ENCODE measurements around the gene ARHGAP29.

The ARHGAP29 gene

DNA sequence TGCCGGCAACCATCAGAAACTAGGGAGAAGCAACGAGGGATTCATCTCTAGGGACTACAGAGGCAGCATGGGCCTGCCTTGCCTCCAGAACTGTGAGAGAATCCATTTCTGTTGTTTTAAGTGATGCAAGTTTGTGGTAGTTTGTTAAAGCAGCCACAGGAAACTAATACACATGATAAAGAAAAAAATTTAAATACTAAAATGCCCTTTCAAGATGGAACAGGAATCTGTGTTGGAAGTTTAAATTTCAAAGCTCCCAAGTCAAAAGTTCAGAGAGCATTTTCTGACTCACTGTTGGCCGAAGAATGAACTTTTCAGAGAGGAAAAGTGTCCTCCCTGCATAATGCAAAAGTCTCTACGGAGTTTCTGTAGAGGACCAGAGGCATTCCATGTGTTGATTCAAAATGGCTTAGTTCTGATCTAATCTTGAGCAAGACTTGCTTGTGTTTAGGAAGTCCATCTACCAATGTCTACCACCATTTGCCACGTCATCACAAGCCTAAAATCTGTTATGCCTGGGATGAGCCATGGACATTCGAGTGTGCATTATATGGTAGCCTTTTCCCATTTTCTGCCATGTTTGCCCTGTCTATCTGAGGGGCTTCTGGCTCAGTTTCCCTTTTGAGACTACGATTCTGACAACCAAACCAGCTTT lies 22.4 kb upstream of the ARHGAP29 start:
- no peak for DNase-seq (ENCODE audit: low read depth)

DNA sequence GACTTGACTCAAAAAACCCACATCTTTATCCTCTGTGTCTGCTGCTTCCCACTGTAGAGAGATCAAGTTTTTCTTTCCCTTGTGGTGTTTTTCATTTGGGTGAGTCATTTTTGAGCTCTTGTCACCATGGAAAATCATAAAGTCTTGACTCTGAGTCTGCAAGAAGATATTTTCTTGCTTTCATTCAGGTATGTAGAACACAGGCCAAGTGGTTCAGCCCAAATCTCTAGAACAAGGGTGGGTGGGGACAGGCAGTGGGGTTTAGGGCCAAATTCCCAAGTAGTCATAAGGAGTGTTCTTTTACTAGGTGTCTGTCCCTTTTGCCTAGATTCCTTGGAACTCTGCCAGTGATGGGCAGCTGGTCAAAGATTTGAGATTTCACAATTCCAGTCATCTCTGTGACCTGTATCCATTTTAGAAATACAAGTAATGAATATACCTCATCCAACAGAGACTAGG lies 21.5 kb upstream of the ARHGAP29 start:
- no peak for DNase-seq (ENCODE audit: low read depth)

DNA sequence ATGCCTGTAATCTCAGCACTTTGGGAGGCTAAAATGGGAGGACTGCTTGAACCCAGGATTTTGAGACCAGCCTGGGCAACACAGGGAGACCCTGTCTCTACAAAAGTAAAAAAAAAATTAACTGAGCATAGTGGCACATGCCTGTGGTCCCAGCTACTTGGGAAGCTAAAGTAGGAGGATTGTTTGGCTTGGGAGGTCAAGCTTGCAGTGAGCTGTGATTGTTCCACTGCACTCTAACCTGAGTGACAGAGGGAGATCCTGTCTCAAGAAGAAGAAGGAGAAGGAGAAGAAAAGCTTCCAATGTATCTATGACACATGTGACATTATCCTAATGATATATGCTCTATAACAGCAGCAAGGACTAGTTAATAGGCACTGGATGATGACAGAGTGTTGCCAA lies 20.1 kb upstream of the ARHGAP29 start:
- no peak for DNase-seq (ENCODE audit: low read depth)

DNA sequence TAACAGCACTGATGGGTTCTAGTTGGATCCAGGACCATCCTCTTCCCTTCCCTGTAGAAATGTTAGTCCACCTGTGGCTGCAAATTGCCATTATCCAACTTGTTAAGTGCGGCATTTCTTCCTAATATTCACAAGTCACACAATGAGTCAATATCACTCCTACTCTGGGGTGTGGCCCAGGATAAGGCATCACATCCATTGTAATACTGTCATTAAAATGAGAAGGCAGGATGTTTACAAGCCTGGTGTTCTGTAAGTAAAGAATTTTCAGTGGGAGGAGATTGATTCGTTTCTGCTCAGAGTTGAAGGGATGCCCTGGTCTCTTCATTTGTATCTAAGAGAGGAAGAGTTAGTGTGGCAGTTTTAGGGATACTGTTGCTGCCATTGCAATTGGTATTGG lies 18.1 kb upstream of the ARHGAP29 start:
- no peak for DNase-seq (ENCODE audit: low read depth)

DNA sequence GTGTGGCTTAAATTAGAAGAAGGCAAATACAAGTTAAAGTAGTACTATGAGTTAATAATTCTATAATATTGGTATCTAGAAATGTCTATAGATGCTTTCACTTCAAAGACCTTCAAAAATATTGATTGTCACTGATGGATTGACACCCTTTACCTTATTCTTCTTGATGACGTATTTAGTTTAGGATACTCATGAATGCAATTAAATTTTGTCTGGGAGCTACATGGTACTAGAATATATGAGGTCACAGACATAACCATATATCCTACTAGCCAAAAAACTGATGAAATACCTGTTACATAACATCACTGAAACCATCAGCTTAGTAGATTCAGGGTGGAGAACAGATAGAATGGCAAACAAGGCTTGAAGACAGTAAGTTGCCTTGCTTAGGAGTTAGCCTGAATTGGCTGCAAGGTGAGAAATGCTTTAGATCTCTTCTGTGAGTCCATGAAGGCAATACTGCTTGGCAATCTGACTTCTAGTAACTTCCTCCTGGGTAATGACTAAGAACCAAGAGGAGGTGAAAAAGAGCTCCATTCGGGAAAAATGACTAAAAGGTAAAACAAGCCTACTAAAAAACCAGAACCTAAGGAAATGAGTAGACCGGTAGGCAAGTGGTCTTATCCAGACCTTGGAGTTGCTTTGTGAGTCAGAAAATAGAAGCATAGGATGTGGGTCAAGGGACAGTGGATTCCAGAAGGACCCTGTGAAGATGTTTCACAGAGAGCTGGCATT lies 16.9 kb upstream of the ARHGAP29 start:
- no peak for DNase-seq (ENCODE audit: low read depth)

DNA sequence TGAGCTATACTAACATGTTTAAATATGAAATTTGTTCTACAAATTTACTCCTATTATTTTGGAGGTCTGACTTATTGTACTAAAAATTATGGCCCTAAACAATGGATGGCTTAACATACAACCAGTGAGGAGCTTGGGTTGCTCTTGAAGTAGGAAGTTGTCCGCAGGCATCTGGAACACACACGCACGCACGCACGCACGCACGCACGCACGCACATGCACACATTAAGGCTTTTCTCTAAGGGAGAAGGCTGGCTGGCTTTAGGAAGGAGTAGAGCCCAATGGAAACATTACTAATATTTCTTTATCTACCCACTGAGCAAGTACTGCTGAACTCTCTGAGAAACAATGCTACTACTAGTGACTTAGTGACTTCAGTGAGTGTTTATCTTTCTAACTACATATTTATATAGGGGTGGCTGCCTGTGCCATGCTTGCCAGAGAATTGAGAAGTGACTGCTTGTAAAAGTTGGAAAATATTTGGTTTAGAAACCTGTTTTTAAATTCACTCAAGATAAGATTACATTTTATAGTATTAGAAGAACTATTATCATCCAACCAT lies 16.2 kb upstream of the ARHGAP29 start:
- DNase-seq (ENCODE audit: low read depth): no peak

DNA sequence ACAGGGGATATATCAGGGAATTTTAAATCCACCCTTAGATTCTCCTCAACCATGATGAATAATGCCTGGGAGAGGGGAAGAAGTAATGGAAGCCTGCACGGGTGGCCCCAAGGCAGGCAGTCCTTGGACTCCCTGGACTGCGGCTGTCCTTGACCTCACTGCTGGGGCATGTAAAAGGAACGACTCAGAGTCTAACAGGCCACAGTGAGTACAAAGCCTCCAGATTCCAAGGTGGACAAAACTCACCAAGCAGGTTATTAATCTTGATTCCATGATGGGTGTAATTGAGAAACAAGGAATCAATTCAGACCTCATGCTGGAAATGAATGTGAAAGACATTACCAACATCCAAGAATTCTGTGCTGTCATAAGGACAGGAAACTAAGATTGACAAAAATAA lies 13.0 kb upstream of the ARHGAP29 start:
- DNase-seq (ENCODE audit: low read depth): no peak

DNA sequence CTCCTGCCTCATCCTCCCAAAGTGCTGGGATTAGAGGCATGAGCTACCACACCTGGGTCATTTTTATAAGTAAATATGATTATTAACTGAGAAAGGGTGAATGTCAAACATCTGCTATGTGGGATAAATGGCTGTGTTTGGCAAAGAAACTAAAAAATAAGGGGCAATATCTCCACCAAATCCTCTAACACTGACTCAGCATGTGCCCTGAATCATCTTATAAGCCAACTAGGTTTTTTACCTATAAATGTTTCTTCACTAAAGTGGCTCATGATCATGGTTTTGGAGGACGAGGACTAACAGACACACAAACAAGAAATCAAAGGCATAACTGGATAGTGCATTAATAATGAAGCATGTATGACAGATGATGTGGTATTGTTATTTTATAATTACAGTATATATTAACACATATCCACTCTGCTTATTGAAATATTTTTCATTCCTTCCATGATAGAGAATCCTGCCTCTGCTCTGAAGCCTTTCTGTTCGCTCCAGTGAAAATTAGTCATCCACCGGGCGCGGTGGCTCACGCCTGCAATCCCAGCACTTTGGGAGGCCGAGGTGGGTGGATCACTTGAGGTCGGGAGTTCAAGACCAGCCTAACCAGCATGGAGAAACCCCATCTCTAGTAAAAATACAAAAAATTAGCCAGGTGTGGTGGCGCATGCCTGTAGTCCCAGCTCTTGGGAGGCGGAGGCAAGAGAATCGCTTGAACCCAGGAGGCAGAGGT lies 11.7 kb upstream of the ARHGAP29 start:
- no peak for DNase-seq (ENCODE audit: low read depth)

DNA sequence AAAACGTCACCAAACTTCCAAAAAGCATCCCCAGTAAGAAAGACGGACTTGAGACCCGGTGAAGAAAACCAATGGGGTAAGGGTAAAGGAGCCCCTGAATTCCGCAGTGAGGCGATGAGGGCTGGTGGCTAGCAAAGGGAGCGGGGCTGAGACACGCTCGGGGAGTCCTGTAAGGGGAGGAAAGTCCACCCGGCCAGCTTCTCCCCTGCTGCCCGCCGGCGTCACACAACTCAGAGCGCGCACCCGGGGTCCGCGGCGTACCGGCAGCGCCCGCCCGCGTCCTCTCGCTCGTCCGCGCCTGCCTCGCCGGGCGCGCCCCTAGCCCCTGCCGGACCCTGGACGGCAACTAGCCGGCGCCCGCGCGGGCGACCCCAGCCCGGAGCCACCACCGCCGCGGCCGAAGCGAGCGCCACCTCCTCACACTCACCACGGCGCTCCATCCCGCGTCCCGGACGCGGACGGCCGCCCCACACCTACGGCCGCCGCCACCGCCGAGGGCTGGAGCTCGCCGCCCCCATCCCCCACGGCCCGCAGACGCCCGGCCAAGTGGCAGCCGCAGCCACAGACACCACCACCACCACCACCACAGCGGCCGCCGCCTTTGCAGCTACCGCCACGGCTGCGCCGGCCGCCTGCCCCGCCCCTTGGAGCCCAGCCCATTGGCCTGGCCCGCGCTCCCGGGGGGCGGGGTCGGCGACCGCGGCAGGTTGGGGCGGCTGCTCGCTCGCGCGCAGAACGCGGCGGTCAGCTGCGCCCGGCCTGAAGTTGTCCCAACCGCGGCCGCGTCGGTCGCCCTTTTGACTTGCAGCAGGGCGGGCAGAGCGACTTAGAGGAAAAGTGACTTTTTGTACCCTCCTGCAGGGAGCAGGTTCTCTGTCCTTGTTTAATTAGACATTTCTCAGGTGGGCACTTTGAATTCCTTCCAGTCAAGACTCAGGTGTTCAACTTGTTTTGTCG lies 10.0 kb upstream of the ARHGAP29 start:
- no peak for DNase-seq (ENCODE audit: low read depth)

DNA sequence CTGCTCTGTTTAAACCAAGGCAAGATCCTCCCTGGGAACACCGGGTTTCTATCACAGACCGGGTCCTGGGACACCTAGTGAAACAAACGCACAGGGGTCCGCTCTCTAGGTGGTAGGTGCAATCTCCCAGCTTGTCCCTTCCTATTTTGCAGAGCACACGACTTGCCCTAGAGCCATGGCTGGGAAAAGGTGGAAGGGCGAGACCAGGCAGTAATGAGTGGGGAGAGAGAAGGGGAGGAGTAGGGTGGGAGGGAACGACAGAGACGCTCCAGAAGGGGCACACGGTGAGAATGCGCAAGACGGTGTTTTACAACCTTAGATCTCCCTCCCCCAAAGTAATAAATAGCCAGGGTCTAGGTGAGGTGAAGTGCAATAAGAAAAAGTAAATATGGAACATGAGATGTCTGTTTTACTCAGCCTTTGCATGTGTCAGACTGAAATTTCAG lies 9.3 kb upstream of the ARHGAP29 start:
- no peak for DNase-seq (ENCODE audit: low read depth)

DNA sequence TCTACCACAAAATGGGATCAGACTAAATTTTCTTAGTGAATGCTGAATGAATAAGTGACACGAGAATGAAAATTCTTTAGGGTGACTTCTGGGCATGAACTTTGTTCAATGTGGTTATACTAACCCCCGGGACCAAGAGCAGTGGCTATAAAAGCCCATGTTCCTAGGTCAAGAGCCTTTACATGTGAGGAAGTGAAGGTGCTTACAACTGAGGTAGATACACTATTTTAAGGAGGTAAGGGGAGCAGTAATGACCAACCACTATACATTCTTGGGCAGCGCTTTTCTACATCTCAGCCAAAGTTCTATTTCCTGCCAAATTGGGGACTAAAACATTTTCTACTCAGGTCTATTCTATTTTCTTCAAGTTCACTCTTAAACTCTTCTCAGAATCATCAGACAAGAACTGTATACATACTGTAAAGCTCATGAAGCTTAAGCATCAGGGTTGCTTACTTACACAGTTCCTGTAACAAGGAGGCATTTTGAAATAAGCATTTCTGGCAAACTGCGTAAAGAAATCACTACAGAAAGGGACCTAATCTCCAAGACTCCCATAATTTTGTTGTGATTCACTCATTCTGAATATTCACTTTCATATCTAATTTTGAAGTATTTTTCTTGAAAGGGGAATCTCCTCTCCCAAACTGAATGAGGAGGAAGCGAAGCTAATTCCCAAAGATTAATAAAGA lies 8.5 kb upstream of the ARHGAP29 start:
- no peak for DNase-seq (ENCODE audit: low read depth)

DNA sequence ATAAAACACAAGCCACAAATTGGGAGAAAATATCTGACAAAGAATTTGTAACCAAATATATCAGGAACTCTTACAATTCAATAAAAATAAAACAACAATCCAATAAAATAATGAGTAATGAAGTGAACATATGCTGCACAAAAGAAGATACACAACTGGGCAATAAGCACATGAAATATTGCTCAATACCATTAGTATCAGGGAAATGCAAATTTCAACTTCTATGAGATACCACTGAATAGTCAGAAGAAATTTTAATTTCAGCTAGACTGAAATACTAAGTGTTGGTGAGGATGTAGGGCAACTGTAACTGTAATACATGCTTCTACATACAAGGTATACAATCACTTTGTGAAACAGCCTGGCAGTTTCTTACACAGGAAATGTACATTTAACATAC lies 7.4 kb upstream of the ARHGAP29 start:
- DNase-seq (ENCODE audit: low read depth): no peak

DNA sequence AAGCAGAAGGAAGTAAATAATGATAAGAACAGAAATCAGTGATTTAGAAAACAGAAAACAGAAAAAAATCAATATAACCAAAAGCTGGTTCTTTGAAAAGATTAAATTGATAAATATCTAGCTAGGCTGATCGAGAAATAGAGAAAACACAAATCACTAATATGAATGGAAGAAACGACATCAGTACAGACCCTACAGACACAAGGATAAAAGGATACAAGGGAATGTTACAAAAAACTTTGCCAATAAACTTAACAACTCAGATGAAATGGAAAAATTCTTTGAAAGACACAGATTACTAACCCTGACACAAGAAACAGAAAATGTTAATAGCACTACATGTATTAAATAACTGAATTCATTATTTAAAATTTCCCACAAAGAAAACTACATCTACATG lies 6.3 kb upstream of the ARHGAP29 start:
- DNase-seq (ENCODE audit: low read depth): no peak

DNA sequence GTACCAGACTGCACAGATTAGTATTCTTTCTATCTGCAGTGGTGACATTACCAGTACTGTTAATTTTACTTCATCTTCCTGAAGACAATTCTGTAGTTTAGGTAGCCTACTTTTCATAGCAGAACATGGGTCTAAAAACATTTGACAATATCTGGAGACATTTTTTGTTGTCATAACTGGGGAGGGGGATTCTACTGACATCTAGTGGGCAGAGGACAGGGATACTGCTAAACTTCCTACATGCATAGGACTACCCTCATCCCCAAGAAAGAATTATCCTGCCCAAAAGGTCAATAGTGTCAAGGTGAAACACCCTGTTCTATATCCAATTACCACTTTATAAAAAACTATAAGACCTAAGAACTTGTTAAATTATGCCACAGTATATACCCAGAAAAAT lies 3.4 kb upstream of the ARHGAP29 start:
- no peak for DNase-seq (ENCODE audit: low read depth)

DNA sequence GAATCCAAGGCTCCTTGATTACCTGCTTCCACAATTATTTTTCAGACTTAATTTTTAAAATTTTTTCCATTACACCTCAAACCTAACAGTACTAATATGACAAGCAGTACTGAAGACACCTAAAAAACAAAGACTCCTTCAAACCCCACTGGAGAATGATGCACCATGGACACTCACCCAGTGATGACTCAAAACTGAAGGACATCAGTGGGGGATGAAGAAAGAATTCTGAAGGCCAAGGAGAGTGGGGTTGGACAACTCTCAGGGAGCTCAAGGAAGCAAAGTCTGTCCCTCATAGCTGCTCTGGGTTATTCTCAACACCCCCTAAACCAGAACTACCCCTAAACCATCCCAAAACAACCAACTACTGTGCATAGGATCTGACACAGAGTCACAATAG lies 2.4 kb upstream of the ARHGAP29 start:
- DNase-seq (ENCODE audit: low read depth): no peak

DNA sequence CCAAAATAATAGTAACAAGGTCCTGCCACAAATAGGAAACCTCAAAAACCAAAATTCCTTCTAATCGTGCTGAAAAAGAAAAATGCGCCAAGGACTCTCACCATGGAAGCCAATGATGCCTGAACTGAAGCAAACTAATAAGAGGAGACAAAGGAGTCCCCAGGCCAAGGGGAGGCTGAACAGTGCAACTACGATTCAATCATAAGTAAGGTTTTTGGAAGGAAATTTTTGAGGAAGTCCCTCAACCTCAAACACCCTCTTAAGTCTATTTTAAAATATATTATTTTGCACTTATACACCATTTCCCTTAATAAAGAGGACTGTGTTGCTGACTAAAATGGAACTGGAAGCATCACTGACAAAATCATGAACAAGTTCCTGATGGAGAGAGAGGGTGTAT lies 1.7 kb upstream of the ARHGAP29 start:
- DNase-seq (ENCODE audit: low read depth): no peak

DNA sequence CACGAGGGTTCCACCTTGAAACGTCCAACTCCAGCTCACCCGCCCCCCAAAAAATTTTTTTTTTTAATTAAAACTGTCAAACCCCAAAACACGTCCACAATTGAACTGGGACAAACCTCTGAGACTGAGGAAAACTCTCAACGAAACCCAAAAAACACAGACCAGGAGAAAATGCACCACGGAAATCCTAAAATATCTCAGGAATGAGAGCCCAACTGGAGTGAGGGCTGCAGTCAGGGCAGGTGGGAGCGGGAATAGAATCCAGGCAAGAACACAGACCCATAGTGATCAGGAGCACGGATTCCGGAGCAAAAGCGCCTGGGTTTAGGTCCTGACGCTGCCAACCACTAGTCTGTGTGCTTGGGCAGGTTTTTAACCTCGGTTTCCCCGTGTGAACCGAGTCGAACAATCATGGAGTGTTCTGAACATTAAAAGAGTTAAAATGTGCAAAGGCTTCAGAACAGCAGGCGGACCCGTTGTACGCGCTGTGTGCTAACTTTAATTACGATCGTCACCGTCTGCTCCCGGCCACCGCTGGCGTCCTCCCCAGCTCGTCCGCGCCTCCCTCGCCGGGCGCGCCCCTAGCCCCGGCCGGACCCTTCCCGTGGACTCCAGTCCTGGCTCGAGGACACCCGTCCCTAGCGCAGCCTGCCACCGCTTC lies 624 bp downstream of the ARHGAP29 start:
- DNase-seq (ENCODE audit: low read depth): no peak

DNA sequence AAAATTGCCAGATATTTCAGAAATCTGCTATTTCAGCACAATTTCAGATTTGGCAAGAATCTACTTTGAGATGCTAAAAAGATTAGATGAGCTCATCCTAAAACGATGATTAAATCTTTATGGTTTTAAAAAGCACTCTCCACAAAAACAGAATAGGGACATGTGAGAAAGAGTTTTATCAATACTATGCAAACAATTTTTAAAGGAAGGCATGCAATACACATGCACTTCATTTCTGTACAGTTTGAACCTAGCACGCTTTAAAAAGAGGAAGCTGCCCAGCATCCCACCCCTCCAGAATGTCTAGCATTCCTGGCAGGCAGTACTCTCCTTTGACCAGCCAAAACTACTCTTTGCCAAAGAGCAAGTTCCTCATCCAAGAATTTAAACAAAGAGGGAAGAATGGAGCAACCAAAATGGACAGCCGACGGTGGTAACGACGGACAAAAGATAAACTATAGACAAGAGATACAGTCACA lies 1.3 kb downstream of the ARHGAP29 start:
- no peak for DNase-seq (ENCODE audit: low read depth)

DNA sequence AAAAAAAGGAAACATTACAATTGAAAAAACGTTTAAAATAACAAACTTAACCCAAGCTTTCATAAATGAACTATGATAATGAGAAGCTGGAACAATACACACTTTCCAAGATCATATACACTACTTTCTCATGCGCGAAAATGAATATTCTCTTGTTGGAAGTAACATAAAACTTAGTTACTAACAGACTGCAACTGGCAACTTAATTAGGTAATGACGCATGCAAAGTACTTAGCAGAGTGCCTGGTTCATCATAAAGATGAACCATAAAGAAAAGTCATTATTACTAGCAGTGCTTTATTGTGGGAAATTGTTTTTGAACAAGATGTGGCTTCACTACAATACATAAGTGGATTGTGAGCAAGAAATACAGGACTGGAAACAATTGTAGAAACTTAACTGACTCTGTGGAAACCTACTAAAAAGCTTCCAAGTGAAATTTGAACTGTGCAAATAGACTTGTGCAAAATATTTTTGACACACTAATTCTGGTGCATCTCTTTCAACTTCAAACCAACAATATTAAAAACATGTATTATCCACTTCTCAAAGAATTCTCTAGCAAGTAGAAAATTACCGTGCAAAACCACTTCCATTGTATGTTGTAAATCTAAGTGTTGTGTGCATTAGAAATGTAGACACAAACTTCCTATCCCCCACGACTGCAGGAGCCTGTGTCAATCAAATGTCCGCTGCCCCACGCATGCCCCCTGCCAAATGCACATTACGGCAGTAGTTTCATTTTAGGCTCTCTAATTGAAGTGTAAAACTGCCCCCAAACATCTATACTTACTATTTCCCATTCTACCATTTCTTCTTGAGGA lies 2.0 kb downstream of the ARHGAP29 start:
- DNase-seq (ENCODE audit: low read depth): no peak
